Stimulated activated CD4-positive, alpha-beta T cell treated with anti-CD3 and anti-CD28 coated beads, Interleukin-12 subunit alpha, Interleukin-12 subunit beta, amount 100 ng/mL, for 4 hours (primary cell): ENCODE measurements around the gene MUC5AC.

Experiments
- DNase-seq: peaks from one replicate; pipeline ENCODE4 v3.0.0-alpha.2; 2020

Gene MUC5AC

GRCh38 chr11:1217151-1217550 lies 59.4 kb downstream of the MUC5AC start:
- DNase-seq: no peak

DNA sequence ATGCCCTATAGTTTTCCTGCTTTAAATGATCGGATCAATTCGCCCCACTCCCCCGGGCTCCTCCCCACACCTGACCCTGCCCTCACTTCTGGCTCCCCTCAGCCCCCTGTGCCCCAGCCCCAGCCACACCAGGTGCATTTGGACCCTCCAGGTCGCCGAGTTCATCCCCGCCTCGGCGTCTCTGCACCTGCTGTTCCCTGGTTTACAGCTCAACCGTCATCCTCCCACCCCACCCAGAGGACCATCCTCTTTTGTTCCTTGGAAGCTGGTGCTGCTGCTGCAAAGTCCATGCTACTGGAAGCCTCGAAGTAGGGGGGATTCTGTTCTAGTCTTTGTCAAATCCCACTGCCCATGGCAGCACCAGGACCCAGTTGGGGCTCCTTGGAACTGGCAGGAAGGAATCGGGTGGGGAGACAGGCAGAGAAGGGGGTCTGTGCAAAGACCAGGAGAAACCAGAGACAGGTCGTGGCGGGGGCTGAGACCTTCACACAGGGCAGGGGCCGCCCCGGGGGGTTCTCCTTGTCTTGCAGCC lies 60.6 kb downstream of the MUC5AC start:
- DNase-seq: no peak

DNA sequence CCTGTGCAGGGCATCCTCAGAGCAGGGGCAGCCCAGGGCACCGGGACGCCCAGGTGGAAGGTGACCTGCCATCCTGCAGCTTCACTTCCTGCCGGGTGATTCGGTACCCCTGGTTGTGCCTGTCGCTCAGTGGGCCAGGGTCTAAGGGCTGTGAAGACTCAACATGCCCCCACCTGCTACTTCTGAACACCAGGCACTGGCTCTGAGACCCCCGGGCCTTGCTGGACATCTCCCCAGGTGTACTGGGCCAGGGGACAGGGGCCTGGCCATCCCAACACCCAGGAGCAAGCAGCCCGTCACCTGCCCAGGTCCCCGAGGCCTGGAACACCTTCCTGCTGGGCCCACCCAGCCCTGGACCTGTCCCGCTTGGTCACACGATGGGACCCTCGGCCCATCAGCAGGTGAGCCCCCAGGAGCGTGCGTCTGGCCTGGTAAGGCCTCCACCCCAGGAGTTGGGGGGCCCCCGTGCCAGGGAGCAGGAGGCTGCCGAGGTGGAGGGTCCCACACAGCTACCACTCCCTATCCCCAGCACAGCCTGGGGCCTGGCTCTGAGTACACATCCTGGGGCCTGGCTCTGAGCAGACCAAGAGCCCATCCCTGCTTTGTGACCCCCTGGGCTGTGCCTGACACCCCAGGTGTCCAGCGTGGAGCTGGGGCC lies 61.2 kb downstream of the MUC5AC start:
- DNase-seq: no peak

GRCh38 chr11:1219446-1219833 lies 61.7 kb downstream of the MUC5AC start:
- no peak for DNase-seq

DNA sequence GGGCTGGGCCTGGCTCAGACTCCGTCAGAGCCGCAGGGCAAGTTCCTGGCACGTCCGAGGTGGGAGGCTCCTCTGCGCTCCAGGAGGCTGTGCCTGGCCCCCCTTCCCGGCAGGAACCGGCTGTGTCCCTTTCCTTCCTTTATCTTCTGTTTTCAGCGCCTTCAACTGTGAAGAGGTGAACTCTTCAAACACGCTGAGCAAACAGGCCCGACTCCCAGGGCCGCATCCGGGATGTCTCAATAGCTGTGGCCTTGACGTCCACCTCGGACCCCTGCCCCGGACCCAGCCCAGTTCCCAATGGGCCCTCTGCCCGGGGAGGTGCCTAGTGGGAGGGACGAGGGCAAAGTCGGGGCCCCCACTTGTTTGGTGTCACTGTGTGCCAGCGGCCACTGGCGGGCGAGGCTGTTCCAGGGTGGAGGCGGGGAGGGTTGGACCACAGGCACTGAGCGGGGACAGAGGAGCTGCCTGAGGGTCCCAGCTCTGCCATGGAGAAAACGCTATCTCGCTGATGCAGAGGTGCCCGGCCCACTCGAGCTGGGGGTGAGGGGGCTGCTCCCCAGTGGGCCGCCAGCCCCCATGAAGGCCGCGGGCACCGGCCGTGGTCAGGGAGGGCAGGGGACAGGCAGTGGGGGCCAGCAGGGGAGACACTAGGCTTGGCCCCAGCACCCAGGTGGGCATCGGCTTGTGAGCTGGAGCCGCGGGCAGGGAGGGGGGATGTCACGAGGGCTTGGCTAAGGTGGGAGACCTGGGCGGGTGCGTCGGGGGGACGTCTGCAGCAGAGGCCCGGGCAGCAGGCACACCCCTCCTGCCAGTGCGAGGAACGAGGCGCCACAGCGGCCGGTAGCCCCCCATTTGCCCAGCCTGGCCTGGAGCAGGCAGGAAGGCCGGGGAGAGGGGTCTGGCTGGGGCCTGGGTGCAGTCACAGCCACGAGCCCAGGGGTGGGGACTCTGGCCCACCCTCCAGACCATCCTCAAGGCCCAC lies 62.4 kb downstream of the MUC5AC start:
- DNase-seq: no peak

DNA sequence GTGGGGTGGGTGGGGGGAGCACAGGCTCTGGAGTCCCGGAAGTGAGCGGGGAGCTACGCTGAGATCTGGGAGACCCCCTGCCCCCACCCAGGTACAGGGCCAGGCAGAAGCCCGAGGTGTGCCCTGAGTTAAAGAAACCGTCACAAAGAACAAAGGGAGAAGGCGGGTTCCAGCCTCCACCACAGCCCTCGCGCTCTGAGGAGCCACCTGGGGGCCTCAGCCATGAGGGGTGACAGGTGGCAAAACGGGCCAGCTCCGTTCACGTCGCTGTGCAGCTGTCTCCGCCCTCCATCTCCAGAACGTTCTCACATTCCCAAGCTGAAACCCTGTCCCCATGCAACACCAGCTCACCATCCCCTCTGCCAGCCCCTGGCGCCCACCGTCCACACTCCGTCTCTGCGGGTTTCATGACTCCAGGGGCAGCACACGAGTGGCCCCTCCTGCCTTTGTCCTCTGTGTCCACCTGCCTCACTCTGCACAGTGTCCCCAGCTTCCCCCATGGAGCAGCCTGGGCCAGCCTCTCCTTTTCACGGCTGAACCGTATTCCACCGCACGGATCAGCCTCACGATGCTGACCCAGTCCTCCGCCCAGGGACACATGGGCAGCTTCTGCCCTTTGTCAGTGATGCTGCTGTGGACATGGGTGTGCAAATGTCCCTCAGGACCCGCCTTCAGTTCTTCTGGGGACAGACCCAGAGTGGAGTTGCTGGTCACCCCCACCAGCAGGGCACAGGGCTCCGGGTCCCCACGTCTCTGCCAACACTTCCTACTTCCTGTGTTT lies 63.4 kb downstream of the MUC5AC start:
- DNase-seq: no peak

DNA sequence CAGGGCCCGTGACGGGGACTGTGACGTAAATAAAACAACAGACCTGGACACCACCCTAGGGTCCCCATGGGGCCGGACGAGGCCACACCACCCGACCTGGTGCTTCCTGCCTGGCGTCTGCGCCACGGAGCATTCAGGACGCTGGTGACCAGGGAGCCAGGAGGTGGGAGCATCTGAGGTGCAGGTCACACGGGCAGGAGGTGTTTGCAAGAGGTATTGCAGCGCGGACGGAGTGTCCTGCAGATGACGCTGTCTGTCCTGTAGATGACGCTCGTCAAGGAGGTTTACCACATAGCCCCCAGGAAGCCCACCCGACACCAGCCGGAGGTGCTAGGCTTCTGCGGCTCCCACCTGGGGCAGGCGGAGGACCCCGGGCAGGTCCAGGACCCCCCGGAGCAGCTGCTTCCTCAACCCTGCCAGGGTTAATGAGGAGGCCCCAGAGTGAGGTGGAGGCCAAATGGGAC lies 64.1 kb downstream of the MUC5AC start:
- no peak for DNase-seq

DNA sequence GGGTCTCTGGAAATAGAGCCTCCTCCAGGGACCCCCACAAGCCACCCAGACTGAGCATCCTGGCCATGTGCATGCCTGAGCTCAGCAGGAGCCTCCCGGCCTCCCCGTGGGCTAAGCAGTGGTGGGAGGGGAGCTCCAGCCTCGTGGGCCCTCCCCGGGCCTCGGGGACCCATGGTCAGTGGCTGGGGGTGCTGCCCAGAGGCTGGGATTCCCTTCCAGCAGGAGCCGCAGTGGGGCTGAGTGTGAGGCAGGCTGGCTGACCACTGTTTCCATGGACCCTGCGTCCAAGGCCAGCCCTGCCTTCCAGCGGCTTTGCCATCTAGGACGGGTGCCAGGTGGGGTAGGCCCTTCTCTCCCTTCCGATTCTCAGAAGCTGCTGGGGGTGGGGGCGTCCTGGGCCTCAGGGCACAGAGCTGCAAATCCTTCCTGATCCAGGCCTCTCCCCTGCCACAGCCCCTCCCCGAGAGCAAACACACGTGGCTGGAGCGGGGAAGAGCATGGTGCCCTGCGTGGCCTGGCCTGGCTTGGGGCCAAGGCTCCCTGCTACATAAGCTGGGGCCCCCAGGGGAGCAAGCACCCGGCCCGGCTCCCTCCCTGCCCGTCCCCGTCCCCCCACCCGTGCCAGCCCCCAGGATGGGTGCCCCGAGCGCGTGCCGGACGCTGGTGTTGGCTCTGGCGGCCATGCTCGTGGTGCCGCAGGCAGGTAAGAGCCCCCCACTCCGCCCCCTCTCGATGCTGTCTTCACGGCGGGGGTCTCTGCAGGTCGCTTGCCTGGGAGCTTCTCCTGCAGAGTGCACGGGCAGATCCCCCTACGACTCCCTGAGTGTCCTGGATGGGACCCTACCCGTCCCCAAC lies 65.0 kb downstream of the MUC5AC start, which contains the start of gene MUC5B:
Gene MUC5B (plus strand): TSS at position 576 of the 855 bp plus-strand sequence. CDS start 58 bp downstream, at position 634.
- DNase-seq: no peak

DNA sequence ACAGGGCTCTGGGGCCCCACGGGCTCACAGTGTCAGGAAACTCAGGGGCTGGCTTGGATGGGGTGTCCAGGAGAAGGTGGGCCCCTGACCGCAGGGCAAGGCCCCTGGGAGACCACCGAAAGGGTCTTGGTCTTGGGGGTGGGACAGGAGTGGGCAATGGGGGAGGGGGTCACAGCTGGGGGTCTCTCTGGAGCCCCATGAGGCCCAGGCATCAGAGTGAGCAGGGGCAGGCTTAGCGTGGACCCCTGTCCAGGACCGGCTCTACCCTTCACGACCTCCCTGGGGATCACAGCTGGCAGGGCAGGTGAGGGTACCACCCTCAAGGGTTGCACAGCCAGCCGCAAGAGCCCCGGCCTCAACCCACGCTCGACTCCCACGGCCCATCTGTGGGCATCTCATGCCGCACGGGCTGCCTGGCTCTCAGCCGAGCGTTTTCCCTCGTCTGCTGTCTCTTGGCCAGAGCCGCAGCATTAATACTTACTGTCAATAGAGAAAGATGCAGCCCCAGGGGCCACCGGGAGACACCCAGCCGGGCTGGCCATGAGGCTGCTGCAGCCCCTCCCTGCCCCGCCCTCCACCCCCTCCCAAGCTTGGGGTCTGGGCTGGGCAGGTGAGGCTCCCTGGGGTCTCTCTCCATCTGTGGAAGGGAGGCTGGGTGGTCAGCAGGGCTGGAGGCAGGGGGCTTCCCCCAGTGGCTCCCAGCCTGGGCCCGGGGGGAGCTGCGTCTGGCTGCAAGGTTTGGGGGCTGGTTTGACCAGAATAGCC lies 65.8 kb downstream of the MUC5AC start:
- DNase-seq: no peak

GRCh38 chr11:1224111-1224490 lies 66.3 kb downstream of the MUC5AC start:
- DNase-seq: no peak

- DNase-seq: no peak
These were observed 67.0 kb downstream of the MUC5AC start for GRCh38 chr11:1224491-1225385.

- no peak for DNase-seq
These were observed 67.9 kb downstream of the MUC5AC start for GRCh38 chr11:1225386-1226225.

DNA sequence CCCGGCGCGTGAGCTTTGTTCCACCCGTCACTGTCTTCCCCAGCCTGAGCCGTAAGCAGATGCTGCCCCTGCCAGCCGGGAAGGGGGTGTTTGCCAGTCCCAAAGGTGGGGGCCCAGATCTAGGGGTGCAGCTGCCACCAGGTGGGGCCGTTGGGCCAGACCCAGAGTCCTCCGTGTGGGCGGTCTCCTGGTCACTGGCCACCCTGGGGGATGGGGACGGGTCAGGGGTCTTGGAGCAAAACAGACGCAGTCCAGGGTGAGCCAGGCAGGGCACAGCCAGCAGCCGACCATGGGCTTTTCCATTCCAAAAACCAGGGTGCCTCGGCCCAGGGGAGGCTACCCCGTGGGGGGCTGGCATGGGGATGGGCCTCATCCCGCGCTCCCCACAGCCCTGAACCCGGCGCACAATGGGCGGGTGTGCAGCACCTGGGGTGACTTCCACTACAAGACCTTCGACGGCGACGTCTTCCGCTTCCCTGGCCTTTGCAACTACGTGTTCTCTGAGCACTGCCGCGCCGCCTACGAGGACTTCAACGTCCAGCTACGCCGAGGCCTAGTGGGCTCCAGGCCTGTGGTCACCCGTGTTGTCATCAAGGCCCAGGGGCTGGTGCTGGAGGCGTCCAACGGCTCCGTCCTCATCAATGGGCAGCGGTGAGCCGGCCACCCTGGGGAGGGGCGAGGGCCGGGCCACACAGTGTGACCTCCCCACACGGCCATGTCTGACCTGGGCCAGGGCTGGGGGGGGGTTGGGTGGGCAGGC lies 68.7 kb downstream of the MUC5AC start:
- DNase-seq: no peak

DNA sequence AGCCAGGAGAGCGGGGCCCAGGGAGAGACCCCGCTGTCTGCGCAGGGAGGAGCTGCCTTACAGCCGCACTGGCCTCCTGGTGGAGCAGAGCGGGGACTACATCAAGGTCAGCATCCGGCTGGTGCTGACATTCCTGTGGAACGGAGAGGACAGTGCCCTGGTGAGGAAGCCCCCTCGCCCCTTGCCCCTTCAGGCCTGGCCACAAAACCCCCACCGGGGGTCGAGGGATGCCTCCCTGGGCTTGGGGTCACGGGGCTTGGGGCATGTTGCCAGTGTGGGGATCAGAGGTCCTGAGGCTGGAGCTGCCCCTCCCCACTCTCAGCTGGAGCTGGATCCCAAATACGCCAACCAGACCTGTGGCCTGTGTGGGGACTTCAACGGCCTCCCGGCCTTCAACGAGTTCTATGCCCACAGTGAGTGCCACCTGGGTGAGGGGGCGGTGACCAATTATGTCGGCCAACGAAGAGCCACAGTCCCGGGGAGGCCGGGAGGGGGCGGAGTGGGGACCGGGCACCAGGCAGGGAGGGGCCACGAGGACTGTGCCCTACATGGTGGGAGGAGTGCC lies 69.3 kb downstream of the MUC5AC start:
- DNase-seq: no peak

DNA sequence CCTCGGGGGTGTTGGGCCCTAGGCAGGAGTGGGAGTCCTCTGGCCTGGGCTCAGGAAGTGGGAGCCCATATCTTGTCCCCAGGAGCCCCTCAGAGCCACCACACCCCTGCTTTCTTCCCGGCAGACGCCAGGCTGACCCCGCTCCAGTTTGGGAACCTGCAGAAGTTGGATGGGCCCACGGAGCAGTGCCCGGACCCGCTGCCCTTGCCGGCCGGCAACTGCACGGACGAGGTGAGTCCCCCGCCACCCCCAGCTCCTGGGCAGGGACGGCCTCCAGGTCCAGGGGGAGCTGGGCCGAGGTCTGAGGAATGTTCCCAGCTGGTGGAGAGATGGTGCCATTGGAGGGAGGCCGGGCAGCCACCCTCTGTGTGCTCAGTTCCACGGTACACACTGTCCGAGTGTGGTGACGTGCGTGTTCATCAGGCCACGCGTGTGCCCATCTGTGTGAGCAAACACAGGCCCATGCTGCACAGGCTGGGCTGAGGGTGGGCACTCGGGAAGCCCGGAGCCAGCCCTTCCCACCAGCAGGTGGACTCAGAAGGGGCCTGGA lies 69.9 kb downstream of the MUC5AC start:
- no peak for DNase-seq

DNA sequence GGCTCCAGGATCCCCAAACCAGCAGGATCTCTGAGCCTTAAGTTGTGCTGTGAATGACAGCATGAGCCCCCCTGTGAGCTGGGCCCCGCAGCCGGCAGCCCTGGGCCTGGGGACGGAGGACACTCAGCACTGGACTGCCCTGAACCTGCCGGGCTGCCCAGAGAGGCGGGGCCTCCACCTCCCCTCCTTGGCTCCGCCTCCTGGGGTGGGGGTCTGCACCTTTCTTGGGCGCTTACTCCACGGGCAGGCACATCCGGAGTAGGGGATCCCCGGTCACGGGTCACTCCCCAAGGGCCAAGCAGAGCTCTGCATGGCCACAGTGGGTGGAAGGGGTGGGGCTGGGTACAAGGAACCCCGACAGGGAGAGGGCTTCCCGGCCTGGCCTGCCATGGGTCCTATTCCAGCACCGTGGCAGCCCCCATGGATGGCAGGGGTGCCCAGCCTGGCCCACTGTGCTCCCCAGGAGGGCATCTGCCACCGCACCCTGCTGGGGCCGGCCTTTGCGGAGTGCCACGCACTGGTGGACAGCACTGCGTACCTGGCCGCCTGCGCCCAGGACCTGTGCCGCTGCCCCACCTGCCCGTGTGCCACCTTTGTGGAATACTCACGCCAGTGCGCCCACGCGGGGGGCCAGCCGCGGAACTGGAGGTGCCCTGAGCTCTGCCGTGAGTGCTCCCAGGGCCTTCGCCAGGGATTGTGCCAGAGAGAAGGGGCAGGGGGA lies 70.5 kb downstream of the MUC5AC start:
- DNase-seq: no peak

DNA sequence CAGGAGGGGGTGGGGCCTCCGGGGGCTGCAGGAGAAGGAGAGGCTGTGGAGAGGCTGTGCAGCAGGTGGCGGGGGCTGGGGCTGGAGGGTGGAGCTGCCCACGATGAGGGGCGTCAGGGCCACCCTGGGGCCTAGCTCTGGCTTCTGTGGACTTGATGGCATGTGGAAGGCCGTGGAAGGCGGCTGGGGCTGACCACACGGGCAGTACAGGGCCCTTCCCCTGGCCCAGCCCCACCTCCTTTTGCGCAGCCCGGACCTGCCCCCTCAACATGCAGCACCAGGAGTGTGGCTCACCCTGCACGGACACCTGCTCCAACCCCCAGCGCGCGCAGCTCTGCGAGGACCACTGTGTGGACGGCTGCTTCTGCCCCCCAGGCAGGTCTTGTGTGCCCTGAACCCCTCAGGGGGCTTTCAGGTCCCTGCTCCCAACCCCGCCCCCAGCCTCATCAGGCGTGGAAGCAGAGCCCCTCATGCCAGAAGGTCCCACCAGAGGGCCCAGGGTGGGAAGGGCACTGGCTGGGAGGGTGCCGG lies 71.2 kb downstream of the MUC5AC start:
- DNase-seq: no peak
